Fibroblast of lung (primary cell): ENCODE measurements around the gene ITLN2. TPM values are rescaled to one million over a fixed set of nuclear protein-coding genes. Genes with fewer than 3 reads are reported as not detected.
"Not testable (repeated sequence)": the region's sequence is repeated elsewhere in the genome, so short reads cannot be mapped to it uniquely, and the experiment has no call there.

Experiments used
- DNase-seq, 2 donors: peaks; one replicate each; pipeline versions ENCODE4 v3.0.0 to v3.0.0-alpha.2; 2010; ENCODE audit warnings: low read depth in 2 of 2
- H2AFZ ChIP-seq: 2 replicates; pipeline ENCODE4 v1.5.1; 2012; ENCODE audit warnings: low read length, control low read depth, inconsistent platforms
- H3K27ac ChIP-seq: 2 replicates; pipeline ENCODE4 v1.5.1; 2011; ENCODE audit warnings: low read length, control low read depth; ENCODE audit not compliant: insufficient read depth
- H3K27me3 ChIP-seq: 2 replicates; pipeline ENCODE4 v1.5.1; 2011; ENCODE audit warnings: mild to moderate bottlenecking, low read length; ENCODE audit not compliant: control insufficient read depth, insufficient read depth
- H3K36me3 ChIP-seq: 2 replicates; pipeline ENCODE4 v1.5.1; 2011; ENCODE audit warnings: low read length; ENCODE audit not compliant: control insufficient read depth, insufficient read depth
- H3K4me1 ChIP-seq: 2 replicates; pipeline ENCODE4 v1.5.1; 2011; ENCODE audit warnings: low read length; ENCODE audit not compliant: control insufficient read depth, insufficient read depth; ENCODE audit errors: extremely low read depth
- H3K4me2 ChIP-seq: 2 replicates; pipeline ENCODE4 v1.5.1; 2011; ENCODE audit warnings: low read length, control low read depth; ENCODE audit not compliant: insufficient read depth; ENCODE audit errors: extremely low read depth
- H3K4me3 ChIP-seq, 4 experiments: fragments of 200-600 bp in 1 of 4; sonication (generic) in 1 of 4; replicated peaks in 1 of 4; 2 replicates each; pipeline ENCODE4 v1.5.1; 2011 to 2016; ENCODE audit warnings: low read length in 4 of 4, low read depth in 3 of 4, mild to moderate bottlenecking in 3 of 4, control low read depth in 2 of 4, inconsistent platforms in 1 of 4, mixed read lengths in 1 of 4; ENCODE audit not compliant: insufficient read depth in 1 of 4; ENCODE audit errors: control extremely low read depth in 1 of 4
- H3K79me2 ChIP-seq: 2 replicates; pipeline ENCODE4 v1.5.1; 2012; ENCODE audit warnings: mild to moderate bottlenecking, low read length, inconsistent platforms; ENCODE audit not compliant: control insufficient read depth, insufficient read depth
- H3K9ac ChIP-seq: 2 replicates; pipeline ENCODE4 v1.5.1; 2011; ENCODE audit warnings: mild to moderate bottlenecking, low read length, control low read depth; ENCODE audit not compliant: insufficient read depth
- H3K9me3 ChIP-seq: 2 replicates; pipeline ENCODE4 v1.5.1; 2012; ENCODE audit warnings: low read depth, low read length; ENCODE audit not compliant: control insufficient read depth, insufficient read depth
- H4K20me1 ChIP-seq: 2 replicates; pipeline ENCODE4 v1.5.1; 2011; ENCODE audit warnings: low read length; ENCODE audit not compliant: control insufficient read depth, insufficient read depth; ENCODE audit errors: extremely low read depth
- EZH2 ChIP-seq: IDR thresholded peaks from 2 replicates; pipeline ENCODE4 v1.5.1; 2012; ENCODE audit warnings: low read length, control low read depth, mild to moderate bottlenecking; ENCODE audit errors: missing control alignments
- polyA plus RNA-seq, 2 donors: library from polyadenylated mRNA; depleted of rRNA in 1 of 2; stranded (reverse) in 1 of 2; unstranded in 1 of 2; fragments of >200 nt; gene quantifications; 2 replicates each; pipeline ENCODE4 v1.2.1, GENCODE V29; 2011 to 2012; ENCODE audit warnings: missing spikeins in 1 of 2
- total RNA-seq: library from RNA; depleted of rRNA; stranded (reverse); fragments of >200 nt; gene quantifications from 2 replicates; pipeline ENCODE4 v1.2.1, GENCODE V29; 2014
- TF ChIP-seq, protein P1 (sequence below), 2 donors: IDR thresholded peaks in 1 of 2; conservative IDR thresholded peaks in 1 of 2; 1 replicate in 1 of 2; 2 replicates in 1 of 2; pipeline ENCODE4 v1.5.1; 2011 to 2012; ENCODE audit warnings: low read length in 2 of 2, control low read depth in 1 of 2, inconsistent platforms in 1 of 2, low read depth in 1 of 2, mild to moderate bottlenecking in 1 of 2

Gene ITLN2
- total and polyA plus RNA-seq, 2 donors (not counting 1 experiment from before 2014, with no cell fraction given): not detected

DNA sequence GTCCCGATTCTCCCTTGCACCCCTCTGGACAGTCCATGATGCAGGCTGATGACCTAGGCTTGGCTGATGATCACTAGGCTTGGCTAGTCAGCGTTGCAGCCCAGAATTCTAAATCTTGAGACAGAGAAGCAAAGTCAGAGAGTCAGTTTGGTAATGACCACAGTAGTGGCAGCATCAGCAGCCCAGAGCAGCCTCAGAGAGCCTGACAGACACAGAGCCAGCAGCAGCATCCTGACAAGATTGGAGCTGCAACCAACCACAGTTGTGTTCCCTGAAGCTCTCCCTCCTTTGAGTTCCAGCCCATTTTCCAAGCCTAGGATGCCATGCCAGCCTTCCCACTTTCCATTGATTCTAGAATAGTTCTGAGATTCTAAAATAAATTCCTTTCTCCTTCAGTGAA is 52.8 kb downstream of the ITLN2 start:
- no peaks in the 10 kb centered on the region for H4K20me1 ChIP-seq
- H3K27me3 ChIP-seq: no peaks in the 10 kb centered on the region
- H3K4me2 ChIP-seq: no peak overlapping the region
- H3K27ac ChIP-seq: no peak overlapping the region
- H3K79me2 ChIP-seq: no peaks in the 10 kb centered on the region
- H3K36me3 ChIP-seq: no peaks in the 10 kb centered on the region
- no peak for DNase-seq
- no peaks in the 10 kb centered on the region for H3K4me1 ChIP-seq
- no peaks in the 10 kb centered on the region for H3K9me3 ChIP-seq
- H2AFZ ChIP-seq: no peak overlapping the region
- no peak overlapping the region for H3K4me3 ChIP-seq
- no peak overlapping the region for H3K9ac ChIP-seq
- TF ChIP-seq, protein P1, sequence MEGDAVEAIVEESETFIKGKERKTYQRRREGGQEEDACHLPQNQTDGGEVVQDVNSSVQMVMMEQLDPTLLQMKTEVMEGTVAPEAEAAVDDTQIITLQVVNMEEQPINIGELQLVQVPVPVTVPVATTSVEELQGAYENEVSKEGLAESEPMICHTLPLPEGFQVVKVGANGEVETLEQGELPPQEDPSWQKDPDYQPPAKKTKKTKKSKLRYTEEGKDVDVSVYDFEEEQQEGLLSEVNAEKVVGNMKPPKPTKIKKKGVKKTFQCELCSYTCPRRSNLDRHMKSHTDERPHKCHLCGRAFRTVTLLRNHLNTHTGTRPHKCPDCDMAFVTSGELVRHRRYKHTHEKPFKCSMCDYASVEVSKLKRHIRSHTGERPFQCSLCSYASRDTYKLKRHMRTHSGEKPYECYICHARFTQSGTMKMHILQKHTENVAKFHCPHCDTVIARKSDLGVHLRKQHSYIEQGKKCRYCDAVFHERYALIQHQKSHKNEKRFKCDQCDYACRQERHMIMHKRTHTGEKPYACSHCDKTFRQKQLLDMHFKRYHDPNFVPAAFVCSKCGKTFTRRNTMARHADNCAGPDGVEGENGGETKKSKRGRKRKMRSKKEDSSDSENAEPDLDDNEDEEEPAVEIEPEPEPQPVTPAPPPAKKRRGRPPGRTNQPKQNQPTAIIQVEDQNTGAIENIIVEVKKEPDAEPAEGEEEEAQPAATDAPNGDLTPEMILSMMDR (conservative IDR thresholded peaks at IDR 0.05 in 1 of 2, IDR thresholded peaks at IDR 0.05 in 1 of 2; ENCODE audit: low read depth in 1 of 2, low read length in 2 of 2): no peak
- TF ChIP-seq EZH2: no peak

DNA sequence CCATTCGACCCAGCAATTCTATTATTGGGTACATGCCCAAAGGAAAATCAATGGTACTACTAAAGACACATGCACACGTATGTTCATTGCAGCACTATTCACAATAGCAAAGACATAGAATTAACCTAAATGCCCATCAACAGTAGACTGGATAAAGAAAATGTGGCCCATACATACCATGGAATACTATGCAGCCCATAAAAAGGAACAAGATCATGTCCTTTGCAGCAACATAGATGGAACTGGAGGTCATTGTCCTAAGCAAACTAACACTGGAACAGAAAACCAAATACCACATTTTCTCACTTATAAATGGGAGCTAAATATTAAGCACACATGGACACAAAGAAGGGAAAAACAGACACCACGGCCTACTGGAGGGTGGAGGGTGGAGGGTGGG is 53.9 kb downstream of the ITLN2 start:
- H3K9ac ChIP-seq, H3K4me1 ChIP-seq, DNase-seq, H4K20me1 ChIP-seq, H3K4me3 ChIP-seq, H3K27me3 ChIP-seq, H3K27ac ChIP-seq, H2AFZ ChIP-seq, H3K36me3 ChIP-seq, H3K9me3 ChIP-seq, H3K79me2 ChIP-seq, H3K4me2 ChIP-seq: not testable (repeated sequence)

Other genes with a start within 250 kb of the ITLN2 start
- gene CD48, start 243.0 kb downstream of the ITLN2 start, total RNA-seq: under 0.01 TPM in 1 of 2 replicates, not detected in the other
- gene CD48, start 243.0 kb downstream of the ITLN2 start, polyA plus RNA-seq: 0.03 TPM in 1 of 2 replicates, not detected in the other
- not detected in 2 replicates for gene SLAMF7, start 215.6 kb downstream of the ITLN2 start, total RNA-seq
- gene SLAMF7, start 215.6 kb downstream of the ITLN2 start, polyA plus RNA-seq: not detected in 2 replicates
- not detected in 2 replicates for gene LY9, start 158.6 kb downstream of the ITLN2 start, total RNA-seq
- gene LY9, start 158.6 kb downstream of the ITLN2 start, polyA plus RNA-seq: not detected in 2 replicates
- gene CD244, start 91.9 kb downstream of the ITLN2 start, total RNA-seq: not detected in 2 replicates
- not detected in 2 replicates for gene CD244, start 91.9 kb downstream of the ITLN2 start, polyA plus RNA-seq
- under 0.01 TPM in 1 of 2 replicates, not detected in the other for gene ITLN1, start 69.6 kb downstream of the ITLN2 start, total RNA-seq
- gene ITLN1, start 69.6 kb downstream of the ITLN2 start, polyA plus RNA-seq: not detected in 2 replicates
- gene F11R, start 66.3 kb upstream of the ITLN2 start, total RNA-seq: 0.66 and 2.1 TPM in 2 replicates
- gene F11R, start 66.3 kb upstream of the ITLN2 start, polyA plus RNA-seq: 0.50 and 1.5 TPM in 2 replicates
- 0.66 and 0.77 TPM in 2 replicates for gene TSTD1, start 84.2 kb upstream of the ITLN2 start, total RNA-seq
- gene TSTD1, start 84.2 kb upstream of the ITLN2 start, polyA plus RNA-seq: 0.24 and 7.5 TPM in 2 replicates
- 71.7 and 80.1 TPM in 2 replicates for gene USF1, start 91.2 kb upstream of the ITLN2 start, total RNA-seq
- 23.9 and 25.0 TPM in 2 replicates for gene USF1, start 91.2 kb upstream of the ITLN2 start, polyA plus RNA-seq
- not detected in 2 replicates for gene ARHGAP30, start 115.1 kb upstream of the ITLN2 start, total RNA-seq
- gene ARHGAP30, start 115.1 kb upstream of the ITLN2 start, polyA plus RNA-seq: 0.01 TPM in 1 of 2 replicates, not detected in the other
- under 0.01 and 0.33 TPM in 2 replicates for gene NECTIN4, start 134.7 kb upstream of the ITLN2 start, total RNA-seq
- 0.07 and 0.16 TPM in 2 replicates for gene NECTIN4, start 134.7 kb upstream of the ITLN2 start, polyA plus RNA-seq
- gene KLHDC9, start 143.6 kb upstream of the ITLN2 start, total RNA-seq: 0.77 and 3.0 TPM in 2 replicates
- 0.95 and 1.5 TPM in 2 replicates for gene KLHDC9, start 143.6 kb upstream of the ITLN2 start, polyA plus RNA-seq
- gene PFDN2, start 163.2 kb upstream of the ITLN2 start, total RNA-seq: 39.6 and 45.5 TPM in 2 replicates
- gene PFDN2, start 163.2 kb upstream of the ITLN2 start, polyA plus RNA-seq: 145 and 188 TPM in 2 replicates
- gene NIT1, start 163.3 kb upstream of the ITLN2 start, total RNA-seq: 24.7 and 30.6 TPM in 2 replicates
- 42.6 and 83.1 TPM in 2 replicates for gene NIT1, start 163.3 kb upstream of the ITLN2 start, polyA plus RNA-seq
- gene DEDD, start 177.9 kb upstream of the ITLN2 start, total RNA-seq: 15.4 and 21.6 TPM in 2 replicates
- 40.0 and 40.3 TPM in 2 replicates for gene DEDD, start 177.9 kb upstream of the ITLN2 start, polyA plus RNA-seq
- 87.0 and 95.8 TPM in 2 replicates for gene UFC1, start 199.2 kb upstream of the ITLN2 start, total RNA-seq
- gene UFC1, start 199.2 kb upstream of the ITLN2 start, polyA plus RNA-seq: 154 and 168 TPM in 2 replicates
- 7.7 and 10.2 TPM in 2 replicates for gene USP21, start 204.7 kb upstream of the ITLN2 start, total RNA-seq
- 11.7 and 13.6 TPM in 2 replicates for gene USP21, start 204.7 kb upstream of the ITLN2 start, polyA plus RNA-seq
- 9.2 and 12.2 TPM in 2 replicates for gene PPOX, start 211.6 kb upstream of the ITLN2 start, total RNA-seq
- gene PPOX, start 211.6 kb upstream of the ITLN2 start, polyA plus RNA-seq: 5.6 and 6.0 TPM in 2 replicates
- gene B4GALT3, start 222.7 kb upstream of the ITLN2 start, total RNA-seq: 13.4 and 18.7 TPM in 2 replicates
- gene B4GALT3, start 222.7 kb upstream of the ITLN2 start, polyA plus RNA-seq: 17.8 and 19.2 TPM in 2 replicates
- gene ADAMTS4, start 244.2 kb upstream of the ITLN2 start, total RNA-seq: 0.51 and 1.3 TPM in 2 replicates
- gene ADAMTS4, start 244.2 kb upstream of the ITLN2 start, polyA plus RNA-seq: 0.75 and 1.0 TPM in 2 replicates
- 142 and 194 TPM in 2 replicates for gene NDUFS2, start 247.6 kb upstream of the ITLN2 start, total RNA-seq
- gene NDUFS2, start 247.6 kb upstream of the ITLN2 start, polyA plus RNA-seq: 135 and 141 TPM in 2 replicates